HCT116 (cell line): Measurements from ENCODE around the gene SLC22A13. TPM values are rescaled to one million over a fixed set of nuclear protein-coding genes. Genes with fewer than 3 reads are reported as not detected.

Experiments used
- ATAC-seq: fragments of 200-7000 bp; cut with Tn5 transposase; 2 replicates; pipeline ENCODE4 v1.9.1; 2020; ENCODE audit warnings: mild to moderate bottlenecking, moderate library complexity
- BruUV-seq: library from RNA; stranded (reverse); fragments of 400-500 nt; replicated peaks from 2 replicates; lab custom pipeline; 2021; lab: Mats Ljungman, UMichigan
- CTCF ChIA-PET: fragments of 300-600 bp; sonication (Branson Sonifier 250); formaldehyde crosslinking; loops from one replicate; lab custom pipeline; 2021; ENCODE audit warnings: antibody characterized with exemption; lab: Charles Lee
- POLR2A ChIA-PET: fragments of 300-600, 350-600 bp; sonication (Branson Sonifier 250); formaldehyde crosslinking; loops from one replicate; lab custom pipeline; 2021; ENCODE audit warnings: antibody characterized with exemption; lab: Charles Lee
- RAD21 ChIA-PET, 2 experiments: fragments of 300-600 bp; sonication (Branson Sonifier 250); formaldehyde crosslinking; loops; one replicate each; lab custom pipeline; 2023; ENCODE audit warnings: low total read pairs in 2 of 2; ENCODE audit not compliant: uncharacterized antibody in 2 of 2, unreplicated experiment in 2 of 2, low non-redundant PET in 1 of 2; lab: Charles Lee
- DNase-seq: peaks from one replicate; pipeline ENCODE4 v3.0.0-alpha.2; 2010; ENCODE audit warnings: low read depth, low spot score
- H2AFZ ChIP-seq: fragments of 200-600 bp; shearing (Covaris generic), sonication (generic); 2 replicates; pipeline ENCODE4 v1.6.1; 2017; ENCODE audit warnings: low read depth, mixed run types, mixed read lengths, antibody characterized with exemption, low read length; ENCODE audit not compliant: poor library complexity, severe bottlenecking
- H3K27ac ChIP-seq: 2 replicates; pipeline ENCODE4 v1.5.1; 2012; ENCODE audit warnings: low read depth, low read length
- H3K27me3 ChIP-seq: fragments of 200-600 bp; sonication (generic); 2 replicates; pipeline ENCODE4 v1.6.1; 2016; ENCODE audit warnings: mixed run types, low read length, mixed read lengths; ENCODE audit not compliant: insufficient read depth
- H3K36me3 ChIP-seq, 2 experiments: fragments of 200-500 bp in 1 of 2; fragments of 200-600 bp in 1 of 2; sonication (Bioruptor generic) in 1 of 2; sonication (generic) in 1 of 2; 2 replicates each; pipeline versions ENCODE4 v1.5.1 to v1.6.1; 2014 to 2016; ENCODE audit warnings: low read length in 2 of 2, inconsistent platforms in 1 of 2, mixed read lengths in 1 of 2, mixed run types in 1 of 2; ENCODE audit not compliant: insufficient read depth in 2 of 2, control insufficient read depth in 1 of 2
- H3K4me1 ChIP-seq, 2 experiments: fragments of 200-600 bp in 1 of 2; sonication (generic) in 1 of 2; 2 replicates each; pipeline versions ENCODE4 v1.5.1 to v1.6.1; 2012 to 2017; ENCODE audit warnings: low read length in 2 of 2, inconsistent platforms in 1 of 2, mild to moderate bottlenecking in 1 of 2, mixed read lengths in 1 of 2, mixed run types in 1 of 2, moderate library complexity in 1 of 2; ENCODE audit not compliant: insufficient read depth in 2 of 2, control insufficient read depth in 1 of 2
- H3K4me2 ChIP-seq: fragments of 200-600 bp; sonication (generic); 2 replicates; pipeline ENCODE4 v1.6.1; 2017; ENCODE audit warnings: mixed run types, low read length, mixed read lengths
- H3K4me3 ChIP-seq, 2 experiments: fragments of 200-600 bp in 1 of 2; sonication (generic) in 1 of 2; replicated peaks in 1 of 2; 2 replicates each; pipeline ENCODE4 v1.5.1; 2011 to 2016; ENCODE audit warnings: low read length in 2 of 2, control low read depth in 1 of 2, low read depth in 1 of 2, mild to moderate bottlenecking in 1 of 2, mixed read lengths in 1 of 2, mixed run types in 1 of 2
- H3K79me2 ChIP-seq: fragments of 200-600 bp; sonication (generic); 2 replicates; pipeline ENCODE4 v1.6.1; 2017; ENCODE audit warnings: mild to moderate bottlenecking, mixed run types, low read length, moderate library complexity, mixed read lengths; ENCODE audit not compliant: insufficient read depth
- H3K9ac ChIP-seq: fragments of 200-600 bp; sonication (generic); 2 replicates; pipeline ENCODE4 v1.6.1; 2016; ENCODE audit warnings: low read length, mixed read lengths
- H3K9me2 ChIP-seq: fragments of 200-600 bp; sonication (generic), shearing (Covaris generic); 2 replicates; pipeline ENCODE4 v1.6.1; 2017; ENCODE audit warnings: mixed run types, mild to moderate bottlenecking, moderate library complexity; ENCODE audit not compliant: insufficient read depth
- H3K9me3 ChIP-seq, 2 experiments: fragments of 200-500 bp in 1 of 2; fragments of 200-600 bp in 1 of 2; sonication (Bioruptor generic) in 1 of 2; sonication (generic) in 1 of 2; 2 replicates each; pipeline ENCODE4 v1.6.1; 2014 to 2017; ENCODE audit warnings: low read length in 2 of 2, mixed read lengths in 2 of 2, inconsistent platforms in 1 of 2, low read depth in 1 of 2, mild to moderate bottlenecking in 1 of 2, mixed run types in 1 of 2, moderate library complexity in 1 of 2; ENCODE audit not compliant: control insufficient read depth in 1 of 2, insufficient read depth in 1 of 2
- H4K20me1 ChIP-seq: fragments of 200-600 bp; sonication (generic), shearing (Covaris generic); 2 replicates; pipeline ENCODE4 v1.6.1; 2017; ENCODE audit warnings: mixed run types, mild to moderate bottlenecking, moderate library complexity; ENCODE audit not compliant: insufficient read depth
- CEBPB ChIP-seq: IDR thresholded peaks from 2 replicates; pipeline ENCODE4 v1.6.1; 2012; ENCODE audit warnings: low read depth
- CTCF ChIP-seq, 3 experiments: fragments of 200-600 bp in 1 of 3; sonication (generic) in 1 of 3; IDR thresholded peaks in 2 of 3; conservative IDR thresholded peaks in 1 of 3; 2 replicates each; pipeline ENCODE4 v1.5.1; 2012 to 2017; ENCODE audit warnings: low read depth in 2 of 3, low read length in 2 of 3, antibody characterized with exemption in 1 of 3, borderline replicate concordance in 1 of 3, control low read depth in 1 of 3, mild to moderate bottlenecking in 1 of 3, mixed read lengths in 1 of 3, mixed run types in 1 of 3, moderate library complexity in 1 of 3; ENCODE audit not compliant: insufficient read depth in 1 of 3
- EGR1 ChIP-seq: IDR thresholded peaks from 2 replicates; pipeline ENCODE4 v1.6.1; 2012; ENCODE audit warnings: low read depth
- ELF1 ChIP-seq: IDR thresholded peaks from 2 replicates; pipeline ENCODE4 v1.6.1; 2012; ENCODE audit warnings: low read depth, borderline replicate concordance
- EZH2 ChIP-seq: fragments of 200-600 bp; sonication (generic); IDR thresholded peaks from 2 replicates; pipeline ENCODE4 v1.6.1; 2017; ENCODE audit warnings: antibody characterized with exemption, mixed run types
- JUND ChIP-seq: IDR thresholded peaks from 2 replicates; pipeline ENCODE4 v1.6.1; 2012
- POLR2A ChIP-seq: IDR thresholded peaks from 2 replicates; pipeline ENCODE4 v1.7.0; 2011; ENCODE audit warnings: borderline replicate concordance; ENCODE audit not compliant: insufficient read depth, insufficient read length; ENCODE audit errors: extremely low read depth
- POLR2AphosphoS5 ChIP-seq: IDR thresholded peaks from 2 replicates; pipeline ENCODE4 v1.6.1; 2011; ENCODE audit warnings: mild to moderate bottlenecking, low read depth, low read length, moderate library complexity
- SIN3A ChIP-seq: IDR thresholded peaks from 2 replicates; pipeline ENCODE4 v1.6.1; 2012; ENCODE audit warnings: low read depth
- SP1 ChIP-seq: IDR thresholded peaks from 2 replicates; pipeline ENCODE4 v1.6.1; 2012; ENCODE audit warnings: low read depth
- TCF7L2 ChIP-seq: IDR thresholded peaks from 2 replicates; pipeline ENCODE4 v1.7.0; 2011; ENCODE audit warnings: borderline replicate concordance, inconsistent platforms; ENCODE audit not compliant: insufficient read depth, insufficient read length; ENCODE audit errors: extremely low read depth
- YY1 ChIP-seq: IDR thresholded peaks from 2 replicates; pipeline ENCODE4 v1.6.1; 2011; ENCODE audit warnings: low read length, low read depth, moderate library complexity, mild to moderate bottlenecking; ENCODE audit not compliant: insufficient replicate concordance; ENCODE audit errors: extremely low read depth
- ZFX ChIP-seq: fragments of 450-650 bp; IDR thresholded peaks from 2 replicates; pipeline ENCODE4 v1.6.1; 2017
- ZNF274 ChIP-seq: fragments of 200-500 bp; sonication (Bioruptor generic); IDR thresholded peaks from 2 replicates; pipeline ENCODE4 v1.6.1; 2014; ENCODE audit warnings: mild to moderate bottlenecking, low read depth, low read length, inconsistent platforms
- intact Hi-C: fragments of 100-400 bp; cut with micrococcal nuclease; formaldehyde crosslinking; loops from 2 replicates; pipeline ENCODE4 v1.10.0; 2022
- total RNA-seq: library from RNA; stranded (reverse); gene quantifications from one replicate; pipeline ENCODE4 v1.2.1, GENCODE V29; 2021; ENCODE audit not compliant: unreplicated experiment
- TF ChIP-seq, protein P1 (sequence below): IDR thresholded peaks from 2 replicates; pipeline ENCODE4 v1.6.1; 2011; ENCODE audit warnings: mild to moderate bottlenecking, low read length, moderate library complexity; ENCODE audit not compliant: insufficient replicate concordance; ENCODE audit errors: extremely low read depth
- TF ChIP-seq, protein P2 (sequence below): IDR thresholded peaks from 2 replicates; pipeline ENCODE4 v1.6.1; 2012

Gene SLC22A13
- total RNA-seq, 1 experiment from 2014 or later: 0.47 TPM

- BruUV-seq: no TSS peak
- no peaks in the 10 kb centered on the region for H3K27me3 ChIP-seq
Observed at GRCh38 chr3:38219609-38220197, 45.9 kb upstream of the SLC22A13 start.

More at GRCh38 chr3:38219609-38220197, 45.9 kb upstream of the SLC22A13 start:
- Histone ChIP-seq H3K9me3 (no peaks in the 10 kb centered on the region), H3K36me3 (peaks cover 4 to 8% of the 10 kb centered on the region in 2 experiments; a peak in 2 of 4 replicates), H3K4me3 (no peak overlapping the region), H3K27ac (no peak overlapping the region), H3K4me2 (no peak overlapping the region), H3K4me1 (no peaks in the 10 kb centered on the region)
- TF ChIP-seq SIN3A (no peak), POLR2A (no peak), ELF1 (no peak), ZFX (no peak), SP1 (no peak), YY1 (no peak), CEBPB (no peak), CTCF (IDR thresholded peaks at IDR 0.05 in 2 of 3, conservative IDR thresholded peaks at IDR 0.05 in 1 of 3; ENCODE audit: borderline replicate concordance in 1 of 3, insufficient read depth in 1 of 3, low read depth in 2 of 3, low read length in 2 of 3) (no peak), ZNF274 (no peak), TCF7L2 (no peak), JUND (no peak), EZH2 (no peak), EGR1 (no peak), POLR2AphosphoS5 (no peak)
- TF ChIP-seq, protein P1, sequence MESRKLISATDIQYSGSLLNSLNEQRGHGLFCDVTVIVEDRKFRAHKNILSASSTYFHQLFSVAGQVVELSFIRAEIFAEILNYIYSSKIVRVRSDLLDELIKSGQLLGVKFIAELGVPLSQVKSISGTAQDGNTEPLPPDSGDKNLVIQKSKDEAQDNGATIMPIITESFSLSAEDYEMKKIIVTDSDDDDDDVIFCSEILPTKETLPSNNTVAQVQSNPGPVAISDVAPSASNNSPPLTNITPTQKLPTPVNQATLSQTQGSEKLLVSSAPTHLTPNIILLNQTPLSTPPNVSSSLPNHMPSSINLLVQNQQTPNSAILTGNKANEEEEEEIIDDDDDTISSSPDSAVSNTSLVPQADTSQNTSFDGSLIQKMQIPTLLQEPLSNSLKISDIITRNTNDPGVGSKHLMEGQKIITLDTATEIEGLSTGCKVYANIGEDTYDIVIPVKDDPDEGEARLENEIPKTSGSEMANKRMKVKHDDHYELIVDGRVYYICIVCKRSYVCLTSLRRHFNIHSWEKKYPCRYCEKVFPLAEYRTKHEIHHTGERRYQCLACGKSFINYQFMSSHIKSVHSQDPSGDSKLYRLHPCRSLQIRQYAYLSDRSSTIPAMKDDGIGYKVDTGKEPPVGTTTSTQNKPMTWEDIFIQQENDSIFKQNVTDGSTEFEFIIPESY: no peak
- TF ChIP-seq, protein P2, sequence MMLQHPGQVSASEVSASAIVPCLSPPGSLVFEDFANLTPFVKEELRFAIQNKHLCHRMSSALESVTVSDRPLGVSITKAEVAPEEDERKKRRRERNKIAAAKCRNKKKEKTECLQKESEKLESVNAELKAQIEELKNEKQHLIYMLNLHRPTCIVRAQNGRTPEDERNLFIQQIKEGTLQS: no peak
- TF ChIP-seq, all 23 proteins: peak for 0
- ChIA-PET CTCF (no interaction called here), RAD21 (no interaction called here), POLR2A (no interaction called here)
- H4K20me1 ChIP-seq: 0 out of 2 replicates have a peak, but pooled peaks cover 12% of the 10 kb centered on the region
- H3K79me2 ChIP-seq: peaks cover 40% of the 10 kb centered on the region
- intact Hi-C loops: no loop called here
- H2AFZ ChIP-seq: no peak overlapping the region
- DNase-seq (no peak), ATAC-seq (no peak)
- H3K9ac ChIP-seq: no peak overlapping the region
- no peaks in the 10 kb centered on the region for H3K9me2 ChIP-seq
